ENCODE measurements around the gene NAALADL2.
A peak's percentile ranks its signal among the peaks of the same experiment; 100 is the strongest.

Gene NAALADL2

GRCh38 chr3:175664911-175665310 is 805.8 kb downstream of the NAALADL2 start:
- DNase-seq (ENCODE audit: low spot score) = no peak

GRCh38 chr3:175668300-175668699 is 809.2 kb downstream of the NAALADL2 start:
- DNase-seq (ENCODE audit: low spot score) = no peak

- no peak for DNase-seq (ENCODE audit: low spot score)
Measured at GRCh38 chr3:175670557-175670956, 811.4 kb downstream of the NAALADL2 start.

GRCh38 chr3:175672119-175672689 is 813.1 kb downstream of the NAALADL2 start:
- peak; percentile 31 for DNase-seq (ENCODE audit: low spot score)

GRCh38 chr3:175679568-175679967 is 820.4 kb downstream of the NAALADL2 start:
- no peak for DNase-seq (ENCODE audit: low spot score)

GRCh38 chr3:175692256-175692655 is 833.1 kb downstream of the NAALADL2 start:
- no peak for DNase-seq (ENCODE audit: low spot score)

GRCh38 chr3:175695251-175695650 is 836.1 kb downstream of the NAALADL2 start:
- no peak for DNase-seq (ENCODE audit: low spot score)

- DNase-seq (ENCODE audit: low spot score) = no peak
Measured at GRCh38 chr3:175702956-175703355, 843.8 kb downstream of the NAALADL2 start.

- DNase-seq (ENCODE audit: low spot score) = no peak
Measured at GRCh38 chr3:175704366-175705055, 845.4 kb downstream of the NAALADL2 start.

- DNase-seq (ENCODE audit: low spot score) = no peak
Measured at GRCh38 chr3:175713268-175713667, 854.1 kb downstream of the NAALADL2 start.

GRCh38 chr3:175716446-175716845 is 857.3 kb downstream of the NAALADL2 start:
- DNase-seq (ENCODE audit: low spot score) = no peak

GRCh38 chr3:175726228-175726627 is 867.1 kb downstream of the NAALADL2 start:
- no peak for DNase-seq (ENCODE audit: low spot score)

GRCh38 chr3:175728566-175728965 is 869.4 kb downstream of the NAALADL2 start:
- no peak for DNase-seq (ENCODE audit: low spot score)

GRCh38 chr3:175729466-175729865 is 870.3 kb downstream of the NAALADL2 start:
- no peak for DNase-seq (ENCODE audit: low spot score)

- DNase-seq (ENCODE audit: low spot score) = no peak
Measured at GRCh38 chr3:175731543-175731942, 872.4 kb downstream of the NAALADL2 start.

- no peak for DNase-seq (ENCODE audit: low spot score)
Measured at GRCh38 chr3:175732017-175732416, 872.9 kb downstream of the NAALADL2 start.

- no peak for DNase-seq (ENCODE audit: low spot score)
Measured at GRCh38 chr3:175735866-175736265, 876.7 kb downstream of the NAALADL2 start.

GRCh38 chr3:175737646-175738572 is 878.8 kb downstream of the NAALADL2 start:
- no peak for DNase-seq (ENCODE audit: low spot score)

- DNase-seq (ENCODE audit: low spot score) = no peak
Measured at GRCh38 chr3:175741951-175742350, 882.8 kb downstream of the NAALADL2 start.

- no peak for DNase-seq (ENCODE audit: low spot score)
Measured at GRCh38 chr3:175743733-175744400, 884.7 kb downstream of the NAALADL2 start.

- no peak for DNase-seq (ENCODE audit: low spot score)
Measured at GRCh38 chr3:175746308-175746707, 887.2 kb downstream of the NAALADL2 start.

- DNase-seq (ENCODE audit: low spot score) = no peak
Measured at GRCh38 chr3:175748087-175748730, 889.1 kb downstream of the NAALADL2 start.
